ENCODE results near the gene SASH1. TPM values are rescaled to one million over a fixed set of nuclear protein-coding genes. Genes with fewer than 3 reads are reported as not detected.

SASH1 gene
- total and polyA plus RNA-seq, 2 of the 8 experiments (the other 6 are each of a cell fraction or from before 2014, with no cell fraction given): 6.0 to 20.2 TPM

- H3K27me3 ChIP-seq (replicated peaks in 1 of 4; ENCODE audit: control insufficient read depth in 3 of 4, extremely low read depth in 1 of 4, insufficient read depth in 3 of 4, low read length in 3 of 4): no peaks in the 10 kb centered on the region
- H3K56ac ChIP-seq (replicated peaks; ENCODE audit: insufficient read length, low read depth, low read length): no peak overlapping the region
- FAIRE-seq (no peak), DNase-seq (ENCODE audit: low read depth in 1 of 2, low spot score in 2 of 2) (no peak)
- H3K4me3 ChIP-seq (ENCODE audit: extremely low read depth in 1 of 4, insufficient read depth in 2 of 4, low read depth in 3 of 4, low read length in 4 of 4): no peak overlapping the region
- TF ChIP-seq TAF7 (optimal IDR thresholded peaks at IDR 0.05; ENCODE audit: borderline replicate concordance, low read depth, low read length) (no peak), BCL11A (IDR thresholded peaks at IDR 0.05; ENCODE audit: low read depth in 2 of 2, low read length in 2 of 2) (no peak)
- H3K4ac ChIP-seq (replicated peaks; ENCODE audit: insufficient read length, low read depth, low read length): no peak overlapping the region
- no peak overlapping the region for H2AFZ ChIP-seq (ENCODE audit: low read length)
- no peak overlapping the region for H2AK5ac ChIP-seq (ENCODE audit: low read depth, low read length)
- H2BK12ac ChIP-seq (ENCODE audit: low read depth, low read length): no peak overlapping the region
- ChIA-PET POLR2A (ENCODE audit: partially characterized antibody) (no interaction called here), CTCF (ENCODE audit: partially characterized antibody) (no interaction called here)
- H4K5ac ChIP-seq (ENCODE audit: insufficient read length, low read depth, low read length): no peak overlapping the region
- peaks cover 0 to 3% of the 10 kb centered on the region in 2 experiments; a peak in 1 of 4 replicates for H3K79me2 ChIP-seq (ENCODE audit: control insufficient read depth in 1 of 2, insufficient read depth in 2 of 2, low read length in 2 of 2)
- 92% methylated on average over 5 of the region's 5 CpGs; no CpG with 5 or more reads in 1 of the 2 experiments for WGBS, 2 experiments (ENCODE audit: extremely low coverage in 1 of 2, insufficient coverage in 1 of 2, insufficient read length in 1 of 2, insufficient replicate concordance in 2 of 2, low coverage in 1 of 2, low lambda C conversion rate in 2 of 2, missing lambda C conversion rate in 1 of 2)
- H2BK120ac ChIP-seq (replicated peaks; ENCODE audit: low read depth, low read length): no peak overlapping the region
- no peaks in the 10 kb centered on the region for H3K36me3 ChIP-seq (ENCODE audit: control insufficient read depth in 2 of 4, insufficient read depth in 4 of 4, low read length in 3 of 4)
- H3K18ac ChIP-seq (ENCODE audit: extremely low read depth, low read length): no peak overlapping the region
- H3K9ac ChIP-seq (replicated peaks in 1 of 4; ENCODE audit: extremely low read depth in 1 of 4, low read depth in 3 of 4, low read length in 3 of 4): no peak overlapping the region
- H3K4me1 ChIP-seq (replicated peaks in 1 of 4; ENCODE audit: control insufficient read depth in 3 of 4, insufficient read depth in 4 of 4, low read length in 3 of 4): no peaks in the 10 kb centered on the region
- H4K91ac ChIP-seq (replicated peaks; ENCODE audit: insufficient read length, low read length): no peak overlapping the region
- no peaks in the 10 kb centered on the region for H3K9me3 ChIP-seq (ENCODE audit: insufficient read depth in 2 of 2, low read depth in 1 of 2, low read length in 1 of 2)
- 0 out of 2 replicates have a peak, but pooled peaks cover 1% of the 10 kb centered on the region for H3K23me2 ChIP-seq (ENCODE audit: low read depth, low read length)
- no peak overlapping the region for H3K14ac ChIP-seq (ENCODE audit: insufficient read length)
- no peak overlapping the region for H3K4me2 ChIP-seq (ENCODE audit: insufficient read depth in 1 of 2, low read depth in 2 of 2, low read length in 2 of 2)
- H2BK5ac ChIP-seq (ENCODE audit: low read depth, low read length): no peak overlapping the region
- no peak overlapping the region for H3K27ac ChIP-seq (ENCODE audit: low read depth, low read length)
- no peaks in the 10 kb centered on the region for H3K79me1 ChIP-seq (ENCODE audit: low read depth, low read length)
- H2BK20ac ChIP-seq (ENCODE audit: low read length): no peak overlapping the region
- no peak overlapping the region for H4K8ac ChIP-seq (ENCODE audit: extremely low read depth, insufficient read depth, low read length)
- no peak overlapping the region for H2BK15ac ChIP-seq (ENCODE audit: low read length)
- H4K20me1 ChIP-seq (replicated peaks in 1 of 2; ENCODE audit: control insufficient read depth in 1 of 2, insufficient read depth in 2 of 2, low read length in 2 of 2): peaks cover 0 to 1% of the 10 kb centered on the region in 2 experiments
- H3K23ac ChIP-seq (ENCODE audit: insufficient read length): no peak overlapping the region
Observed at GRCh38 chr6:148419430-148419829, 76.8 kb downstream of the SASH1 start.

Data from H1 (cell line).